Activated naive CD4-positive, alpha-beta T cell treated with anti-CD3 and anti-CD28 coated beads for 36 hours (primary cell): Measurements from ENCODE around the gene HDAC11. TPM values are rescaled to one million over a fixed set of nuclear protein-coding genes. Genes with fewer than 3 reads are reported as not detected.

Experiments used
- CTCF ChIA-PET: fragments of 350-600 bp; sonication (Branson Sonifier 250); formaldehyde crosslinking; loops from one replicate; lab custom pipeline; 2021; ENCODE audit warnings: antibody characterized with exemption; lab: Charles Lee
- DNase-seq: peaks from one replicate; pipeline ENCODE4 v3.0.0-alpha.2; 2020
- H3K27ac Mint-ChIP-seq: one replicate; pipeline ENCODE4 v1.8.0; 2021; ENCODE audit warnings: mild to moderate bottlenecking, mixed read lengths
- H3K27me3 Mint-ChIP-seq: one replicate; pipeline ENCODE4 v1.8.0; 2021; ENCODE audit warnings: low read depth, mixed read lengths
- H3K36me3 Mint-ChIP-seq: one replicate; pipeline ENCODE4 v1.8.0; 2021; ENCODE audit warnings: low read depth, mixed read lengths
- H3K4me1 Mint-ChIP-seq: one replicate; pipeline ENCODE4 v1.8.0; 2021; ENCODE audit warnings: low read depth, mixed read lengths
- H3K4me3 Mint-ChIP-seq: one replicate; pipeline ENCODE4 v1.8.0; 2021; ENCODE audit warnings: mild to moderate bottlenecking, moderate library complexity, mixed read lengths
- H3K9me3 Mint-ChIP-seq: one replicate; pipeline ENCODE4 v1.8.0; 2021; ENCODE audit warnings: mixed read lengths
- intact Hi-C: fragments of 100-400 bp; cut with micrococcal nuclease; formaldehyde crosslinking; loops from one replicate; pipeline ENCODE4 v1.15.1; 2023
- total RNA-seq, 2 experiments: library from RNA; stranded (reverse); gene quantifications; one replicate each; pipeline ENCODE4 v1.2.3, GENCODE V29; 2021

The HDAC11 gene
- total RNA-seq, 2 experiments from 2014 or later = 1.6 to 2.4 TPM

- DNase-seq = no peak
- Mint-ChIP-seq H3K27ac (no peak overlapping the region), H3K4me3 (no peak overlapping the region), H3K9me3 (no peaks in the 10 kb centered on the region), H3K27me3 (no peaks in the 10 kb centered on the region), H3K36me3 (no peaks in the 10 kb centered on the region), H3K4me1 (no peaks in the 10 kb centered on the region)
- intact Hi-C loops = loop anchor here (10.0 kb wide), 1 partner anchor 652 kb away; the partner anchor contains the start of genes CHCHD4 and TMEM43
- CTCF ChIA-PET = interaction anchor here (1.8 kb wide), 1 partner anchor 23 kb away, joined by 4 read pairs; no protein-coding TSS in a partner anchor
These were observed 7.1 kb upstream of the HDAC11 start for GRCh38 chr3:13473020-13473419.

GRCh38 chr3:13474021-13474420, 6.1 kb upstream of the HDAC11 start:
- H3K4me3 Mint-ChIP-seq = no peak overlapping the region
- intact Hi-C loops = loop anchor here (10.0 kb wide), 1 partner anchor 651 kb away; the partner anchor contains the start of genes CHCHD4 and TMEM43
- no peaks in the 10 kb centered on the region for H3K4me1 Mint-ChIP-seq
- no peaks in the 10 kb centered on the region for H3K9me3 Mint-ChIP-seq
- no peaks in the 10 kb centered on the region for H3K27me3 Mint-ChIP-seq
- CTCF ChIA-PET = no interaction called here
- no peak overlapping the region for H3K27ac Mint-ChIP-seq
- H3K36me3 Mint-ChIP-seq = no peaks in the 10 kb centered on the region
- no peak for DNase-seq

GRCh38 chr3:13474776-13475303, 5.3 kb upstream of the HDAC11 start:
- Mint-ChIP-seq H3K36me3 (no peaks in the 10 kb centered on the region), H3K4me3 (no peak overlapping the region), H3K9me3 (no peaks in the 10 kb centered on the region), H3K4me1 (no peaks in the 10 kb centered on the region), H3K27ac (no peak overlapping the region), H3K27me3 (no peaks in the 10 kb centered on the region)
- DNase-seq = no peak
- intact Hi-C loops = loop anchor here (10.0 kb wide), 1 partner anchor 650 kb away; the partner anchor contains the start of genes CHCHD4 and TMEM43
- CTCF ChIA-PET = no interaction called here

- intact Hi-C loops = loop anchor here (10.0 kb wide), 1 partner anchor 649 kb away; the partner anchor contains the start of genes CHCHD4 and TMEM43
- Mint-ChIP-seq H3K27me3 (no peaks in the 10 kb centered on the region), H3K4me3 (no peak overlapping the region), H3K9me3 (no peaks in the 10 kb centered on the region), H3K4me1 (peaks cover 4% of the 10 kb centered on the region), H3K27ac (no peak overlapping the region), H3K36me3 (no peaks in the 10 kb centered on the region)
- no peak for DNase-seq
- CTCF ChIA-PET = interaction anchor here (0.9 to 1.0 kb wide), 2 partner anchors 20 to 175 kb away, joined by 3 to 5 read pairs; no protein-coding TSS in a partner anchor
These were observed 4.1 kb upstream of the HDAC11 start for GRCh38 chr3:13475871-13476590.

DNA sequence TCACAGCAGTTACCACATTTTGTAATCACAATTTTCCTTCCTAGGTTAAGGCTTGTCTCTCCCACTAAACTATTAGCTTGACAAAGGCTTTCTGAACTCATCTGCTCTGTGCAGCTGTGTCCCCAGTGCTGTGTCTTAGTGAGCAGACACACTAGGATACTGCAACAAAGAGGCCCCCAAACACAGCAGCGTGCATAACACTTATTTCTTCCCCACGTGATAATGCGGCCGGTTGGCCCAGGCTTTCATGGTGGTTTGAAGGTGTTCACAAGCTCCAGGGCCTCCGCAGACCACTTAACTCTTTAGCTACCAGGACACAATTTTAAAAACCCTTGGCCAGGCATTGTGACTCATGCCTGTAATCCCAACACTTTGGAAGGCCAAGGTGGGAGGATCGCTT, 2.2 kb upstream of the HDAC11 start:
- H3K36me3 Mint-ChIP-seq = no peaks in the 10 kb centered on the region
- CTCF ChIA-PET = interaction anchor here (0.6 kb wide), 1 partner anchor 188 kb away, joined by 3 read pairs; no protein-coding TSS in a partner anchor
- H3K27me3 Mint-ChIP-seq = no peaks in the 10 kb centered on the region
- intact Hi-C loops = loop anchor here (2.0 to 10.0 kb wide), 2 partner anchors 63 to 647 kb away; partner anchors contain the start of genes CHCHD4 and TMEM43
- no peak for DNase-seq
- H3K27ac Mint-ChIP-seq = no peak overlapping the region
- no peak overlapping the region for H3K4me3 Mint-ChIP-seq
- H3K4me1 Mint-ChIP-seq = peaks cover 8% of the 10 kb centered on the region
- no peaks in the 10 kb centered on the region for H3K9me3 Mint-ChIP-seq

GRCh38 chr3:13479332-13479581, 849 bp upstream of the HDAC11 start:
- peak overlapping the region; percentile 82 for H3K27ac Mint-ChIP-seq
- no peaks in the 10 kb centered on the region for H3K36me3 Mint-ChIP-seq
- CTCF ChIA-PET = interaction anchor here (0.9 to 2.2 kb wide), 7 partner anchors 11 to 178 kb away, joined by 3 to 8 read pairs (median 5); no protein-coding TSS in a partner anchor
- peak; percentile 55 for DNase-seq
- intact Hi-C loops = loop anchor here (2.0 to 10.0 kb wide), 2 partner anchors 64 to 646 kb away; partner anchors contain the start of genes CHCHD4 and TMEM43
- H3K27me3 Mint-ChIP-seq = no peaks in the 10 kb centered on the region
- H3K9me3 Mint-ChIP-seq = no peaks in the 10 kb centered on the region
- H3K4me1 Mint-ChIP-seq = peaks cover 8% of the 10 kb centered on the region
- peak overlapping the region; percentile 92 for H3K4me3 Mint-ChIP-seq

GRCh38 chr3:13480340-13481318, 523 bp downstream of the HDAC11 start:
- intact Hi-C loops = loop anchor here (1.0 to 5.0 kb wide), 7 partner anchors 29 to 922 kb away; partner anchors contain the start of genes NUP210 and SLC6A6
- CTCF ChIA-PET = interaction anchor here (0.9 to 2.8 kb wide), 8 partner anchors 16 to 386 kb away, joined by 3 to 8 read pairs (median 5); no protein-coding TSS in a partner anchor
- no peaks in the 10 kb centered on the region for H3K36me3 Mint-ChIP-seq
- H3K4me1 Mint-ChIP-seq = peaks cover 19% of the 10 kb centered on the region
- no peaks in the 10 kb centered on the region for H3K27me3 Mint-ChIP-seq
- H3K27ac Mint-ChIP-seq = no peak overlapping the region
- no peaks in the 10 kb centered on the region for H3K9me3 Mint-ChIP-seq
- peak overlapping the region; percentile 76 for H3K4me3 Mint-ChIP-seq
- peak; percentile 43 for DNase-seq

DNA sequence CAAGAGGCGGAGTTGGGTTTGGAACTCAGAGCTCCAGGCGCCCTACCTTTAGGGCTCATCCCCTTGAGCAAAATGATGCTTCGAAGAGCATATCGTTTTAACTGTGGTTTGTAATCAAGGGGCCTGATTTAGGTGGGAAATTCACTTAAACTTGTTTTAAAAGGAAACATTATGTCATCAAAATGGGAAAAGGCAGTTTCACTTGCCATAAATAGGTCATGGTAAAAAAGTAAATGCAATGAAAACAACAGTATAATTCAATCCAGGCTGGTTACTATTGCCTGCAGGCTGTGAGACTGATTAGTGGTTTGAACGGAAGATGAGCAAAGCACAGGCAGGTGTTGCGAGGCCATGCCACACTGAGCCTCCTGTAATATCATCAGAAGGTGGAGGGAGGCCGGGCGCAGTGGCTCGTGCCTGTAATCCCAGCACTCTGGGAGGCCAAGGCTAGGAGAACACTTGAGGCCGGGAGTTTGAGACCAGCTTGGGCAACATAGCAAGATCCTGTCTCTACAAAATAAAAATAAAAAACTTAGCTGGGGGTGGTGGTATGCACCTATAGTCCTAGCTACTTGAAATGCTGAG, 2.1 kb downstream of the HDAC11 start:
- CTCF ChIA-PET = interaction anchor here (1.1 to 2.8 kb wide), 4 partner anchors 14 to 168 kb away, joined by 3 to 6 read pairs (median 5); no protein-coding TSS in a partner anchor
- intact Hi-C loops = loop anchor here (5.0 kb wide), 3 partner anchors 170 to 410 kb away; no protein-coding TSS in a partner anchor
- no peak overlapping the region for H3K27ac Mint-ChIP-seq
- no peaks in the 10 kb centered on the region for H3K36me3 Mint-ChIP-seq
- H3K27me3 Mint-ChIP-seq = no peaks in the 10 kb centered on the region
- no peak overlapping the region for H3K4me3 Mint-ChIP-seq
- peaks cover 19% of the 10 kb centered on the region for H3K4me1 Mint-ChIP-seq
- no peaks in the 10 kb centered on the region for H3K9me3 Mint-ChIP-seq
- DNase-seq = no peak

DNA sequence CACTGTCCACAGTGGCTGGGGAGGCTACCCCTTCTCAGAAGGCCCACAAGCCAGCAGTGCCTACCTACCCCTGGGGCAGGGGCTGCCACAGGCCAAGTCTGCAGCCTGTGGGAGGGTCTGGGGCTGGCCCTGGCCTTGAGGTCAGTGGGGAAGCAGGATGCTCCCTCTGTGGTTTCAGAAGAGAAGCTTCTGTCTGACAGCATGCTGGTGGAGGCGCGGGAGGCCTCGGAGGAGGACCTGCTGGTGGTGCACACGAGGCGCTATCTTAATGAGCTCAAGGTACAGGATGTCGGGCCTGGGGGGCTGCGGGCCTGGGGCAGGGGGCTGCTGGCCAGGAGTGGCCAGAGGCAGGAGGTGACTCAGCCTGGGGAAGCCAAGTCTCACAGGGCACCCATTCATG, 3.2 kb downstream of the HDAC11 start:
- H3K27me3 Mint-ChIP-seq = no peaks in the 10 kb centered on the region
- CTCF ChIA-PET = interaction anchor here (0.7 to 1.7 kb wide), 2 partner anchors 13 to 407 kb away, joined by 3 to 5 read pairs; no protein-coding TSS in a partner anchor
- no peaks in the 10 kb centered on the region for H3K9me3 Mint-ChIP-seq
- intact Hi-C loops = loop anchor here (5.0 kb wide), 3 partner anchors 169 to 409 kb away; no protein-coding TSS in a partner anchor
- H3K4me3 Mint-ChIP-seq = no peak overlapping the region
- H3K27ac Mint-ChIP-seq = no peak overlapping the region
- H3K36me3 Mint-ChIP-seq = no peaks in the 10 kb centered on the region
- no peak for DNase-seq
- H3K4me1 Mint-ChIP-seq = peaks cover 19% of the 10 kb centered on the region

- no peaks in the 10 kb centered on the region for H3K9me3 Mint-ChIP-seq
- H3K36me3 Mint-ChIP-seq = peaks cover 2% of the 10 kb centered on the region
- peaks cover 19% of the 10 kb centered on the region for H3K4me1 Mint-ChIP-seq
- no peaks in the 10 kb centered on the region for H3K27me3 Mint-ChIP-seq
- DNase-seq = no peak
- no peak overlapping the region for H3K27ac Mint-ChIP-seq
- intact Hi-C loops = loop anchor here (5.0 kb wide), 3 partner anchors 168 to 408 kb away; no protein-coding TSS in a partner anchor
- H3K4me3 Mint-ChIP-seq = no peak overlapping the region
- CTCF ChIA-PET = interaction anchor here (0.6 to 1.7 kb wide), 4 partner anchors 11 to 173 kb away, joined by 3 to 7 read pairs (median 4); no protein-coding TSS in a partner anchor
These were observed 4.0 kb downstream of the HDAC11 start for GRCh38 chr3:13483988-13484695.
